Measurements from ENCODE around the gene KRTAP13-1. TPM values are rescaled to one million over a fixed set of nuclear protein-coding genes. Genes with fewer than 3 reads are reported as not detected.

KRTAP13-1 gene
- polyA plus RNA-seq, 1 donor from 2014 or later = not detected

DNA sequence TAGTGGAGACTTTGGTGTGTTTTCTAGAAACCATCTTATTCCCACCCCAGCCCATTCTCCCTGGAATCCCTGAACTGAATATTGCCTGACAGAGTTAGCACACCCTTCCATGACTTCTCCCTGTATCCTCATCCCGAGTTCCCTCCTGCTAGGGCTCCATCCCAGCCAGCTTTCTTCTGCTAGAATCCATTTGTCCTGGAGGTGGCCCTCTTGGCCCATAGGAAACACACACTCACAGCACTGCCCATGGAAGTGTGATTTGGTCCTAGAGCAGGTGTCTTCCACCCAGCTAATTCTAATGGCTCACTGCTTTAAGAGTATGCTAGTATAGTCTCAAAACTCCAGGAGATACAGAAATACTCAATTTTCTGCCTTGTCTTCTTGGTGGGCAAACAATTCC lies 48.4 kb downstream of the KRTAP13-1 start:
- H4K20me1 ChIP-seq (ENCODE audit: insufficient read depth) = no peaks in the 10 kb centered on the region
- TF ChIP-seq SMC3 (conservative IDR thresholded peaks at IDR 0.05; ENCODE audit: poor library complexity) (no peak), POLR2AphosphoS5 (IDR thresholded peaks at IDR 0.05) (no peak), TAF1 (IDR thresholded peaks at IDR 0.05; ENCODE audit: low read depth) (no peak), EZH2 (IDR thresholded peaks at IDR 0.05; ENCODE audit: borderline replicate concordance, insufficient read depth, low read length, poor library complexity, severe bottlenecking) (no peak), RAD21 (conservative IDR thresholded peaks at IDR 0.05) (no peak), MXI1 (conservative IDR thresholded peaks at IDR 0.05; ENCODE audit: poor library complexity, severe bottlenecking) (no peak), EP300 (conservative IDR thresholded peaks at IDR 0.05; ENCODE audit: poor library complexity, severe bottlenecking) (no peak)
- TF ChIP-seq, protein P1, sequence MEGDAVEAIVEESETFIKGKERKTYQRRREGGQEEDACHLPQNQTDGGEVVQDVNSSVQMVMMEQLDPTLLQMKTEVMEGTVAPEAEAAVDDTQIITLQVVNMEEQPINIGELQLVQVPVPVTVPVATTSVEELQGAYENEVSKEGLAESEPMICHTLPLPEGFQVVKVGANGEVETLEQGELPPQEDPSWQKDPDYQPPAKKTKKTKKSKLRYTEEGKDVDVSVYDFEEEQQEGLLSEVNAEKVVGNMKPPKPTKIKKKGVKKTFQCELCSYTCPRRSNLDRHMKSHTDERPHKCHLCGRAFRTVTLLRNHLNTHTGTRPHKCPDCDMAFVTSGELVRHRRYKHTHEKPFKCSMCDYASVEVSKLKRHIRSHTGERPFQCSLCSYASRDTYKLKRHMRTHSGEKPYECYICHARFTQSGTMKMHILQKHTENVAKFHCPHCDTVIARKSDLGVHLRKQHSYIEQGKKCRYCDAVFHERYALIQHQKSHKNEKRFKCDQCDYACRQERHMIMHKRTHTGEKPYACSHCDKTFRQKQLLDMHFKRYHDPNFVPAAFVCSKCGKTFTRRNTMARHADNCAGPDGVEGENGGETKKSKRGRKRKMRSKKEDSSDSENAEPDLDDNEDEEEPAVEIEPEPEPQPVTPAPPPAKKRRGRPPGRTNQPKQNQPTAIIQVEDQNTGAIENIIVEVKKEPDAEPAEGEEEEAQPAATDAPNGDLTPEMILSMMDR (IDR thresholded peaks at IDR 0.05; ENCODE audit: poor library complexity, severe bottlenecking) = no peak
- TF ChIP-seq, protein P2, sequence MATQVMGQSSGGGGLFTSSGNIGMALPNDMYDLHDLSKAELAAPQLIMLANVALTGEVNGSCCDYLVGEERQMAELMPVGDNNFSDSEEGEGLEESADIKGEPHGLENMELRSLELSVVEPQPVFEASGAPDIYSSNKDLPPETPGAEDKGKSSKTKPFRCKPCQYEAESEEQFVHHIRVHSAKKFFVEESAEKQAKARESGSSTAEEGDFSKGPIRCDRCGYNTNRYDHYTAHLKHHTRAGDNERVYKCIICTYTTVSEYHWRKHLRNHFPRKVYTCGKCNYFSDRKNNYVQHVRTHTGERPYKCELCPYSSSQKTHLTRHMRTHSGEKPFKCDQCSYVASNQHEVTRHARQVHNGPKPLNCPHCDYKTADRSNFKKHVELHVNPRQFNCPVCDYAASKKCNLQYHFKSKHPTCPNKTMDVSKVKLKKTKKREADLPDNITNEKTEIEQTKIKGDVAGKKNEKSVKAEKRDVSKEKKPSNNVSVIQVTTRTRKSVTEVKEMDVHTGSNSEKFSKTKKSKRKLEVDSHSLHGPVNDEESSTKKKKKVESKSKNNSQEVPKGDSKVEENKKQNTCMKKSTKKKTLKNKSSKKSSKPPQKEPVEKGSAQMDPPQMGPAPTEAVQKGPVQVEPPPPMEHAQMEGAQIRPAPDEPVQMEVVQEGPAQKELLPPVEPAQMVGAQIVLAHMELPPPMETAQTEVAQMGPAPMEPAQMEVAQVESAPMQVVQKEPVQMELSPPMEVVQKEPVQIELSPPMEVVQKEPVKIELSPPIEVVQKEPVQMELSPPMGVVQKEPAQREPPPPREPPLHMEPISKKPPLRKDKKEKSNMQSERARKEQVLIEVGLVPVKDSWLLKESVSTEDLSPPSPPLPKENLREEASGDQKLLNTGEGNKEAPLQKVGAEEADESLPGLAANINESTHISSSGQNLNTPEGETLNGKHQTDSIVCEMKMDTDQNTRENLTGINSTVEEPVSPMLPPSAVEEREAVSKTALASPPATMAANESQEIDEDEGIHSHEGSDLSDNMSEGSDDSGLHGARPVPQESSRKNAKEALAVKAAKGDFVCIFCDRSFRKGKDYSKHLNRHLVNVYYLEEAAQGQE (IDR thresholded peaks at IDR 0.05; ENCODE audit: borderline replicate concordance) = no peak
- no peak overlapping the region for H2AFZ ChIP-seq (ENCODE audit: low read depth, low read length)
- no peaks in the 10 kb centered on the region for H3F3A ChIP-seq (ENCODE audit: insufficient read depth, low read length, poor library complexity, severe bottlenecking)
- H3K9me3 ChIP-seq (ENCODE audit: low read length) = no peaks in the 10 kb centered on the region
- H3K4me3 ChIP-seq (ENCODE audit: low read length) = no peak overlapping the region
- no peaks in the 10 kb centered on the region for H3K36me3 ChIP-seq (ENCODE audit: insufficient read depth, low read length)
- no peak overlapping the region for H3K4me2 ChIP-seq (ENCODE audit: low read length)
- H3K79me2 ChIP-seq (replicated peaks; ENCODE audit: insufficient read depth, low read length) = no peaks in the 10 kb centered on the region
- no peaks in the 10 kb centered on the region for H3K27me3 ChIP-seq (ENCODE audit: insufficient read depth, low read depth, low read length)
- H3K9me2 ChIP-seq (ENCODE audit: insufficient read depth, low read length) = no peaks in the 10 kb centered on the region
- H3K27ac ChIP-seq (ENCODE audit: low read length) = no peak overlapping the region
- no peak overlapping the region for H3K9ac ChIP-seq (ENCODE audit: low read length)

Small RNAs within 50 kb of the gene (small RNA-seq; reads per million reads assigned to genes)
- 0 reads per million in 3 experiments for gene KRTAP23-1
- 0 reads per million in 3 experiments for gene MIR4327

Other genes starting within 250 kb of the KRTAP13-1 start
- gene CLDN17, start 229.2 kb upstream of the KRTAP13-1 start, polyA plus RNA-seq = not detected in 2 replicates
- not detected in 2 replicates for gene CLDN8, start 179.9 kb upstream of the KRTAP13-1 start, polyA plus RNA-seq
- not detected in 2 replicates for gene KRTAP24-1, start 113.1 kb upstream of the KRTAP13-1 start, polyA plus RNA-seq
- not detected in 2 replicates for gene KRTAP25-1, start 106.5 kb upstream of the KRTAP13-1 start, polyA plus RNA-seq
- not detected in 2 replicates for gene KRTAP26-1, start 75.7 kb upstream of the KRTAP13-1 start, polyA plus RNA-seq
- gene KRTAP27-1, start 58.3 kb upstream of the KRTAP13-1 start, polyA plus RNA-seq = not detected in 2 replicates
- gene KRTAP23-1, start 47.4 kb upstream of the KRTAP13-1 start, polyA plus RNA-seq = not detected in 2 replicates
- gene KRTAP13-2, start 23.8 kb upstream of the KRTAP13-1 start, polyA plus RNA-seq = not detected in 2 replicates
- not detected in 2 replicates for gene KRTAP13-3, start 29.9 kb downstream of the KRTAP13-1 start, polyA plus RNA-seq
- gene KRTAP13-4, start 34.2 kb downstream of the KRTAP13-1 start, polyA plus RNA-seq = not detected in 2 replicates
- not detected in 2 replicates for gene KRTAP15-1, start 44.2 kb downstream of the KRTAP13-1 start, polyA plus RNA-seq
- not detected in 2 replicates for gene KRTAP19-1, start 84.3 kb downstream of the KRTAP13-1 start, polyA plus RNA-seq
- gene KRTAP19-2, start 91.4 kb downstream of the KRTAP13-1 start, polyA plus RNA-seq = not detected in 2 replicates
- not detected in 2 replicates for gene KRTAP19-3, start 96.0 kb downstream of the KRTAP13-1 start, polyA plus RNA-seq
- gene KRTAP19-4, start 101.1 kb downstream of the KRTAP13-1 start, polyA plus RNA-seq = not detected in 2 replicates
- not detected in 2 replicates for gene KRTAP19-5, start 106.1 kb downstream of the KRTAP13-1 start, polyA plus RNA-seq
- gene KRTAP19-6, start 145.8 kb downstream of the KRTAP13-1 start, polyA plus RNA-seq = not detected in 2 replicates
- not detected in 2 replicates for gene KRTAP19-7, start 165.3 kb downstream of the KRTAP13-1 start, polyA plus RNA-seq
- not detected in 2 replicates for gene KRTAP22-2, start 194.4 kb downstream of the KRTAP13-1 start, polyA plus RNA-seq
- not detected in 2 replicates for gene KRTAP6-3, start 196.4 kb downstream of the KRTAP13-1 start, polyA plus RNA-seq
- gene KRTAP6-2, start 202.9 kb downstream of the KRTAP13-1 start, polyA plus RNA-seq = not detected in 2 replicates
- not detected in 2 replicates for gene KRTAP22-1, start 205.1 kb downstream of the KRTAP13-1 start, polyA plus RNA-seq
- not detected in 2 replicates for gene KRTAP6-1, start 217.9 kb downstream of the KRTAP13-1 start, polyA plus RNA-seq
- not detected in 2 replicates for gene KRTAP20-1, start 220.4 kb downstream of the KRTAP13-1 start, polyA plus RNA-seq
- not detected in 2 replicates for gene KRTAP20-4, start 224.6 kb downstream of the KRTAP13-1 start, polyA plus RNA-seq
- gene KRTAP20-2, start 239.2 kb downstream of the KRTAP13-1 start, polyA plus RNA-seq = not detected in 2 replicates
- gene KRTAP20-3, start 246.8 kb downstream of the KRTAP13-1 start, polyA plus RNA-seq = not detected in 2 replicates

Data from neural cell (in vitro differentiated cells).